SK-N-SH treated with all-trans-retinoic acid at 6 μM for 48 hours (cell line): ENCODE measurements around the gene CCKAR.

Source experiments
- ARNTL ChIP-seq: fragments of 450-650 bp; formaldehyde crosslinking; IDR thresholded peaks from 2 replicates; pipeline ENCODE4 v1.5.0; 2020; ENCODE audit warnings: low read depth, mild to moderate bottlenecking, moderate library complexity, borderline replicate concordance
- ESRRG ChIP-seq: fragments of 250-450 bp; sonication (Bioruptor Pico); IDR thresholded peaks from 2 replicates; pipeline ENCODE4 v1.6.1; 2021; ENCODE audit warnings: mild to moderate bottlenecking
- ISL1 ChIP-seq: fragments of 250-450 bp; sonication (Bioruptor Pico); IDR thresholded peaks from 2 replicates; pipeline ENCODE4 v2.1.2; 2022; ENCODE audit warnings: mild to moderate bottlenecking, moderate library complexity
- OSR1 ChIP-seq: fragments of 250-450 bp; sonication (Bioruptor Pico); IDR thresholded peaks from 2 replicates; pipeline ENCODE4 v1.8.0; 2022; ENCODE audit warnings: moderate library complexity, mild to moderate bottlenecking, inconsistent platforms
- SNAI2 ChIP-seq: fragments of 250-450 bp; sonication (Bioruptor Pico); IDR thresholded peaks from 2 replicates; pipeline ENCODE4 v1.5.0; 2020; ENCODE audit warnings: mild to moderate bottlenecking, moderate library complexity
- ZFP30 ChIP-seq: fragments of 450-650 bp; formaldehyde crosslinking; IDR thresholded peaks from 2 replicates; pipeline ENCODE4 v1.5.0; 2022; ENCODE audit warnings: mild to moderate bottlenecking, moderate library complexity
- TF ChIP-seq, protein P1 (sequence below): fragments of 250-450 bp; sonication (Bioruptor Pico); IDR thresholded peaks from 2 replicates; pipeline ENCODE4 v1.8.0; 2020; ENCODE audit warnings: mild to moderate bottlenecking, moderate library complexity, borderline replicate concordance
- TF ChIP-seq, protein P2 (sequence below): fragments of 250-450 bp; sonication (Bioruptor Pico); IDR thresholded peaks from 2 replicates; pipeline ENCODE4 v1.8.0; 2021; ENCODE audit warnings: low read depth, mild to moderate bottlenecking, moderate library complexity, borderline replicate concordance

DNA sequence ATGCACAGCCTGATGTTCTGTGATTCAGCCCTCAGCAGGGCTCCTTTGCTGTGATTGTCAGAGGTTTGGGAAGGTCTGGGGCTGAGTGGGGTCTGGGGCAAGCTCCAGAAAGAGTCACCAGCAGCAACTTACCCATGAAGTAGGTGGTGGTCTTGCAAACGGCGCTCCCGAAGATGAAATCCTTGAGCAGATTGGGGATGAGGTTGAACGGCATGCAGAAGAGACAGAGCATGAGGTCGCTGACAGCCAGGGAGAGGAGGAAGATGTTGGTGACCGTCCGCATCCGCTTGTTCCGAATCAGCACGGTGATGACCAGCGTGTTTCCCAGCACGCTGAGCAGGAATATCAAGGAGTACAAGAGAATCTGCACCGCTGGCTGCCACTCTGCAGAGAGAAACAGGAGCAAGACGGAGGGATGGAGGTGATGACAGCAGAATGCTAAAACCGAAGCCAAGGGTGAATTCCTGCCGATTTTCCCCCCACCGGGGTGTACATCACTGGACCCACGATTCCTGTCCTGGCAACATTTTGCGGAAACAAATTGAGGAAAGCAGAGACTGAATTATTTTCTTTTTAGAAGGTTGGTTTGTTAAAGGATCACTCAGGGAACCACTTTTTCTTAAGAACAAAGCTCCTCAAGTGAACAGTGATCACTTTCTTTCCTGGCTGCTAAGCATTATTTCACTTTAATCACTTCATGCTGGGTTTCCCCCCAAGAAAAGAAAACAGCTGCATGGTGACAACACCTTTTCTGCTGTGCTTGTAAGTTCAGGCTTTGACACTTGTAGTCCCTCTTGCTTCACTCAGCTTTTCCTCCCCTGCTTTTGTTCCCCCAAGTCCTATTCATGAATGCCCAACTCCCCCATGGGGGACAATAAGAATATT is 941 bp downstream of the CCKAR start:
- TF ChIP-seq, protein P1, sequence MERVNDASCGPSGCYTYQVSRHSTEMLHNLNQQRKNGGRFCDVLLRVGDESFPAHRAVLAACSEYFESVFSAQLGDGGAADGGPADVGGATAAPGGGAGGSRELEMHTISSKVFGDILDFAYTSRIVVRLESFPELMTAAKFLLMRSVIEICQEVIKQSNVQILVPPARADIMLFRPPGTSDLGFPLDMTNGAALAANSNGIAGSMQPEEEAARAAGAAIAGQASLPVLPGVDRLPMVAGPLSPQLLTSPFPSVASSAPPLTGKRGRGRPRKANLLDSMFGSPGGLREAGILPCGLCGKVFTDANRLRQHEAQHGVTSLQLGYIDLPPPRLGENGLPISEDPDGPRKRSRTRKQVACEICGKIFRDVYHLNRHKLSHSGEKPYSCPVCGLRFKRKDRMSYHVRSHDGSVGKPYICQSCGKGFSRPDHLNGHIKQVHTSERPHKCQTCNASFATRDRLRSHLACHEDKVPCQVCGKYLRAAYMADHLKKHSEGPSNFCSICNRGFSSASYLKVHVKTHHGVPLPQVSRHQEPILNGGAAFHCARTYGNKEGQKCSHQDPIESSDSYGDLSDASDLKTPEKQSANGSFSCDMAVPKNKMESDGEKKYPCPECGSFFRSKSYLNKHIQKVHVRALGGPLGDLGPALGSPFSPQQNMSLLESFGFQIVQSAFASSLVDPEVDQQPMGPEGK (CRISPR knock-in tag) = no peak
- TF ChIP-seq, protein P2, sequence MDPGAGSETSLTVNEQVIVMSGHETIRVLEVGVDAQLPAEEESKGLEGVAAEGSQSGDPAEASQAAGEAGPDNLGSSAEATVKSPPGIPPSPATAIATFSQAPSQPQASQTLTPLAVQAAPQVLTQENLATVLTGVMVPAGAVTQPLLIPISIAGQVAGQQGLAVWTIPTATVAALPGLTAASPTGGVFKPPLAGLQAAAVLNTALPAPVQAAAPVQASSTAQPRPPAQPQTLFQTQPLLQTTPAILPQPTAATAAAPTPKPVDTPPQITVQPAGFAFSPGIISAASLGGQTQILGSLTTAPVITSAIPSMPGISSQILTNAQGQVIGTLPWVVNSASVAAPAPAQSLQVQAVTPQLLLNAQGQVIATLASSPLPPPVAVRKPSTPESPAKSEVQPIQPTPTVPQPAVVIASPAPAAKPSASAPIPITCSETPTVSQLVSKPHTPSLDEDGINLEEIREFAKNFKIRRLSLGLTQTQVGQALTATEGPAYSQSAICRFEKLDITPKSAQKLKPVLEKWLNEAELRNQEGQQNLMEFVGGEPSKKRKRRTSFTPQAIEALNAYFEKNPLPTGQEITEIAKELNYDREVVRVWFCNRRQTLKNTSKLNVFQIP = no peak
- no peak for TF ChIP-seq ARNTL (CRISPR knock-in tag)
- no peak for TF ChIP-seq OSR1 (CRISPR knock-in tag)
- no peak for TF ChIP-seq ESRRG (CRISPR knock-in tag)
- TF ChIP-seq SNAI2 = no peak
- TF ChIP-seq ZFP30 = no peak
- no peak for TF ChIP-seq ISL1 (CRISPR knock-in tag)
